ENCODE data around the gene HADHA.

DNA sequence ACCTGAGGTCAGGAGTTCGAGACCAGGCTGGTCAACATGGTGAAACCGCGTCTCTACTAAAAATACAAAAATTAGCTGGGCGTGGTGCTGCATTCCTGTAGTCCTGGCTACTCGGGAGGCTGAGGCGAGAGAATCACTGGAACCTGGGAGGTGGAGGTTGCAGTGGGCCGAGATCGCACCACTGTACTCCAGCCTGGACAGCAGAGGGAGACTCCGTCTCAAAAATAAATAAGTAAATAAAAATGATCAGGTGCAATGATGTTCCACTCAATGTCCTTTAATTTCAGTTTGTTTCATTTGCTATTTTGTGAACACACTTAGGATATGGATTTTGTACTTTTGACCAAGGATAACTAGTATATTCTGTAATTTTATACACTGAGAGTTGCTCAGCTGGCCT is 9.3 kb downstream of the HADHA start:
- TF ChIP-seq POLR2AphosphoS5 (IDR thresholded peaks at IDR 0.05; ENCODE audit: low read depth, low read length) (no peak), POLR2A (IDR thresholded peaks at IDR 0.05; ENCODE audit: borderline replicate concordance, extremely low read depth, insufficient read depth, insufficient read length) (no peak), CTCF (IDR thresholded peaks at IDR 0.05 in 2 of 3, conservative IDR thresholded peaks at IDR 0.05 in 1 of 3; ENCODE audit: borderline replicate concordance in 1 of 3, insufficient read depth in 1 of 3, low read depth in 2 of 3, low read length in 2 of 3) (peak; percentile 29 to 40 (median 39); a peak in 5 of 6 replicates), EZH2 (IDR thresholded peaks at IDR 0.05) (no peak)

All from HCT116 (cell line).